Neural cell (in vitro differentiated cells): ENCODE measurements around the gene OTUD7B. TPM values are rescaled to one million over a fixed set of nuclear protein-coding genes. Genes with fewer than 3 reads are reported as not detected.

Experiments
- H2AFZ ChIP-seq: fragments of 200-600, 300-800 bp; sonication (generic), shearing (Covaris generic); 2 replicates; pipeline ENCODE4 v1.6.0; 2014; ENCODE audit warnings: low read depth, mild to moderate bottlenecking, antibody characterized with exemption, low read length, moderate library complexity
- H3F3A ChIP-seq: fragments of 200-600 bp; shearing (Covaris generic); 2 replicates; pipeline ENCODE4 v1.6.1; 2016; ENCODE audit warnings: mild to moderate bottlenecking, moderate library complexity, mixed read lengths, antibody characterized with exemption, low read length; ENCODE audit not compliant: insufficient read depth, poor library complexity, severe bottlenecking
- H3K27ac ChIP-seq: fragments of 200-600, 300-800 bp; sonication (generic), shearing (Covaris generic); 2 replicates; pipeline ENCODE4 v1.5.1; 2014; ENCODE audit warnings: mild to moderate bottlenecking, low read length, moderate library complexity
- H3K27me3 ChIP-seq: fragments of 300-800, 200-600 bp; sonication (generic), shearing (Covaris generic); 2 replicates; pipeline ENCODE4 v1.6.0; 2014; ENCODE audit warnings: mild to moderate bottlenecking, low read depth, low read length, moderate library complexity; ENCODE audit not compliant: insufficient read depth
- H3K36me3 ChIP-seq: fragments of 300-800, 200-600 bp; sonication (generic), shearing (Covaris generic); 2 replicates; pipeline ENCODE4 v1.5.1; 2014; ENCODE audit warnings: mild to moderate bottlenecking, antibody characterized with exemption, low read length, moderate library complexity; ENCODE audit not compliant: insufficient read depth
- H3K4me2 ChIP-seq: fragments of 300-800, 200-600 bp; sonication (generic), shearing (Covaris generic); 2 replicates; pipeline ENCODE4 v1.6.0; 2014; ENCODE audit warnings: mild to moderate bottlenecking, low read length
- H3K4me3 ChIP-seq: fragments of 300-800, 200-600 bp; sonication (generic), shearing (Covaris generic); 2 replicates; pipeline ENCODE4 v1.5.1; 2014; ENCODE audit warnings: mild to moderate bottlenecking, low read length, moderate library complexity
- H3K79me2 ChIP-seq: fragments of 200-600 bp; shearing (Covaris generic); replicated peaks from 2 replicates; pipeline ENCODE4 v1.6.0; 2014; ENCODE audit warnings: mild to moderate bottlenecking, low read length, moderate library complexity; ENCODE audit not compliant: insufficient read depth
- H3K9ac ChIP-seq: fragments of 300-800, 200-600 bp; sonication (generic), shearing (Covaris generic); 2 replicates; pipeline ENCODE4 v1.6.1; 2016; ENCODE audit warnings: mild to moderate bottlenecking, low read length, mixed read lengths
- H3K9me2 ChIP-seq: fragments of 200-600 bp; shearing (Covaris generic); 2 replicates; pipeline ENCODE4 v1.6.1; 2016; ENCODE audit warnings: mild to moderate bottlenecking, low read length, mixed read lengths; ENCODE audit not compliant: insufficient read depth
- H3K9me3 ChIP-seq: fragments of 200-600, 300-800 bp; sonication (generic), shearing (Covaris generic); 2 replicates; pipeline ENCODE4 v1.6.1; 2016; ENCODE audit warnings: mild to moderate bottlenecking, mixed run types, low read length, moderate library complexity, mixed read lengths
- H4K20me1 ChIP-seq: fragments of 200-600 bp; shearing (Covaris generic); 2 replicates; pipeline ENCODE4 v1.6.1; 2016; ENCODE audit warnings: mild to moderate bottlenecking, mixed run types; ENCODE audit not compliant: insufficient read depth
- EP300 ChIP-seq: fragments of 450-650 bp; conservative IDR thresholded peaks from 2 replicates; pipeline ENCODE4 v1.6.1; 2014; ENCODE audit warnings: antibody characterized with exemption, mild to moderate bottlenecking, moderate library complexity; ENCODE audit not compliant: poor library complexity, severe bottlenecking
- EZH2 ChIP-seq: fragments of 200-600, 300-800 bp; shearing (Covaris generic), sonication (generic); IDR thresholded peaks from 2 replicates; pipeline ENCODE4 v1.6.1; 2014; ENCODE audit warnings: antibody characterized with exemption, low read length, borderline replicate concordance, mild to moderate bottlenecking; ENCODE audit not compliant: insufficient read depth, poor library complexity, severe bottlenecking
- MXI1 ChIP-seq: fragments of 450-650 bp; conservative IDR thresholded peaks from 2 replicates; pipeline ENCODE4 v1.6.1; 2014; ENCODE audit warnings: antibody characterized with exemption, mild to moderate bottlenecking; ENCODE audit not compliant: poor library complexity, severe bottlenecking
- POLR2AphosphoS5 ChIP-seq: IDR thresholded peaks from 2 replicates; pipeline ENCODE4 v1.6.1; 2012
- RAD21 ChIP-seq: fragments of 450-650 bp; conservative IDR thresholded peaks from 2 replicates; pipeline ENCODE4 v1.6.1; 2014; ENCODE audit warnings: antibody characterized with exemption, mild to moderate bottlenecking, moderate library complexity
- SMC3 ChIP-seq: fragments of 450-650 bp; conservative IDR thresholded peaks from 2 replicates; pipeline ENCODE4 v1.6.1; 2014; ENCODE audit warnings: antibody characterized with exemption, mild to moderate bottlenecking, moderate library complexity; ENCODE audit not compliant: poor library complexity
- TAF1 ChIP-seq: IDR thresholded peaks from 2 replicates; pipeline ENCODE4 v1.6.1; 2012; ENCODE audit warnings: low read depth
- polyA plus RNA-seq: library from polyadenylated mRNA; depleted of rRNA; stranded (reverse); fragments of >200 nt; gene quantifications from 2 replicates; pipeline ENCODE4 v1.2.3, GENCODE V29; 2014
- TF ChIP-seq, protein P1 (sequence below): IDR thresholded peaks from 2 replicates; pipeline ENCODE4 v1.6.1; 2012; ENCODE audit warnings: borderline replicate concordance
- TF ChIP-seq, protein P2 (sequence below): fragments of 450-650 bp; IDR thresholded peaks from 2 replicates; pipeline ENCODE4 v1.5.1; 2014; ENCODE audit warnings: antibody characterized with exemption, mild to moderate bottlenecking, moderate library complexity; ENCODE audit not compliant: poor library complexity, severe bottlenecking

OTUD7B gene
- polyA plus RNA-seq, 1 donor from 2014 or later, result 2.1 TPM

DNA sequence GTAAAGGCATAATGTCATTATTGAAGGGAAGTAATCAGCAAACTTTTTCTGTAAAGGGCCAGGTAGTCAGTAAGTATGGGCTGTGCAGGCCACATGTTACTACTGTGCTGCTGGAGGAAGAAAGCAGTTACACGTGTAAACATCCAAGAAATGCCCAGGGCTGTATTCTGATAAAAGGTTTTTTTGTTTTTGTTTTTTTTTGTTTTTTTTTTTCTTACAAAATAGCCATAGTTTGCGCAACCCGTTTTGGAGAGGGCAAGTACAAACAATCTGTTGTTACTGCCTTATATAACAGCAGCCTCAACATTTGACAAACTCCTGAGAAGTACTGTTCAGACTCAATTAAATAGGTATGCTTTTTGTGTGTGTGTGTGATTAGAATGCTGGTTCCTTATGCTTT lies 47.2 kb downstream of the OTUD7B start:
- no peaks in the 10 kb centered on the region for H3F3A ChIP-seq
- H3K9me3 ChIP-seq, result no peaks in the 10 kb centered on the region
- no peak overlapping the region for H3K9ac ChIP-seq
- no peak for TF ChIP-seq MXI1
- no peak for TF ChIP-seq EZH2
- TF ChIP-seq, protein P1, sequence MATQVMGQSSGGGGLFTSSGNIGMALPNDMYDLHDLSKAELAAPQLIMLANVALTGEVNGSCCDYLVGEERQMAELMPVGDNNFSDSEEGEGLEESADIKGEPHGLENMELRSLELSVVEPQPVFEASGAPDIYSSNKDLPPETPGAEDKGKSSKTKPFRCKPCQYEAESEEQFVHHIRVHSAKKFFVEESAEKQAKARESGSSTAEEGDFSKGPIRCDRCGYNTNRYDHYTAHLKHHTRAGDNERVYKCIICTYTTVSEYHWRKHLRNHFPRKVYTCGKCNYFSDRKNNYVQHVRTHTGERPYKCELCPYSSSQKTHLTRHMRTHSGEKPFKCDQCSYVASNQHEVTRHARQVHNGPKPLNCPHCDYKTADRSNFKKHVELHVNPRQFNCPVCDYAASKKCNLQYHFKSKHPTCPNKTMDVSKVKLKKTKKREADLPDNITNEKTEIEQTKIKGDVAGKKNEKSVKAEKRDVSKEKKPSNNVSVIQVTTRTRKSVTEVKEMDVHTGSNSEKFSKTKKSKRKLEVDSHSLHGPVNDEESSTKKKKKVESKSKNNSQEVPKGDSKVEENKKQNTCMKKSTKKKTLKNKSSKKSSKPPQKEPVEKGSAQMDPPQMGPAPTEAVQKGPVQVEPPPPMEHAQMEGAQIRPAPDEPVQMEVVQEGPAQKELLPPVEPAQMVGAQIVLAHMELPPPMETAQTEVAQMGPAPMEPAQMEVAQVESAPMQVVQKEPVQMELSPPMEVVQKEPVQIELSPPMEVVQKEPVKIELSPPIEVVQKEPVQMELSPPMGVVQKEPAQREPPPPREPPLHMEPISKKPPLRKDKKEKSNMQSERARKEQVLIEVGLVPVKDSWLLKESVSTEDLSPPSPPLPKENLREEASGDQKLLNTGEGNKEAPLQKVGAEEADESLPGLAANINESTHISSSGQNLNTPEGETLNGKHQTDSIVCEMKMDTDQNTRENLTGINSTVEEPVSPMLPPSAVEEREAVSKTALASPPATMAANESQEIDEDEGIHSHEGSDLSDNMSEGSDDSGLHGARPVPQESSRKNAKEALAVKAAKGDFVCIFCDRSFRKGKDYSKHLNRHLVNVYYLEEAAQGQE, result no peak
- no peak for TF ChIP-seq POLR2AphosphoS5
- TF ChIP-seq SMC3, result no peak
- TF ChIP-seq EP300, result no peak
- TF ChIP-seq TAF1, result no peak
- TF ChIP-seq, protein P2, sequence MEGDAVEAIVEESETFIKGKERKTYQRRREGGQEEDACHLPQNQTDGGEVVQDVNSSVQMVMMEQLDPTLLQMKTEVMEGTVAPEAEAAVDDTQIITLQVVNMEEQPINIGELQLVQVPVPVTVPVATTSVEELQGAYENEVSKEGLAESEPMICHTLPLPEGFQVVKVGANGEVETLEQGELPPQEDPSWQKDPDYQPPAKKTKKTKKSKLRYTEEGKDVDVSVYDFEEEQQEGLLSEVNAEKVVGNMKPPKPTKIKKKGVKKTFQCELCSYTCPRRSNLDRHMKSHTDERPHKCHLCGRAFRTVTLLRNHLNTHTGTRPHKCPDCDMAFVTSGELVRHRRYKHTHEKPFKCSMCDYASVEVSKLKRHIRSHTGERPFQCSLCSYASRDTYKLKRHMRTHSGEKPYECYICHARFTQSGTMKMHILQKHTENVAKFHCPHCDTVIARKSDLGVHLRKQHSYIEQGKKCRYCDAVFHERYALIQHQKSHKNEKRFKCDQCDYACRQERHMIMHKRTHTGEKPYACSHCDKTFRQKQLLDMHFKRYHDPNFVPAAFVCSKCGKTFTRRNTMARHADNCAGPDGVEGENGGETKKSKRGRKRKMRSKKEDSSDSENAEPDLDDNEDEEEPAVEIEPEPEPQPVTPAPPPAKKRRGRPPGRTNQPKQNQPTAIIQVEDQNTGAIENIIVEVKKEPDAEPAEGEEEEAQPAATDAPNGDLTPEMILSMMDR, result no peak
- TF ChIP-seq RAD21, result no peak
- H3K79me2 ChIP-seq, result no peaks in the 10 kb centered on the region
- no peak overlapping the region for H3K27ac ChIP-seq
- H3K27me3 ChIP-seq, result no peaks in the 10 kb centered on the region
- H3K9me2 ChIP-seq, result no peaks in the 10 kb centered on the region
- H3K4me3 ChIP-seq, result no peak overlapping the region
- no peaks in the 10 kb centered on the region for H4K20me1 ChIP-seq
- no peak overlapping the region for H3K4me2 ChIP-seq
- H2AFZ ChIP-seq, result no peak overlapping the region
- no peaks in the 10 kb centered on the region for H3K36me3 ChIP-seq

DNA sequence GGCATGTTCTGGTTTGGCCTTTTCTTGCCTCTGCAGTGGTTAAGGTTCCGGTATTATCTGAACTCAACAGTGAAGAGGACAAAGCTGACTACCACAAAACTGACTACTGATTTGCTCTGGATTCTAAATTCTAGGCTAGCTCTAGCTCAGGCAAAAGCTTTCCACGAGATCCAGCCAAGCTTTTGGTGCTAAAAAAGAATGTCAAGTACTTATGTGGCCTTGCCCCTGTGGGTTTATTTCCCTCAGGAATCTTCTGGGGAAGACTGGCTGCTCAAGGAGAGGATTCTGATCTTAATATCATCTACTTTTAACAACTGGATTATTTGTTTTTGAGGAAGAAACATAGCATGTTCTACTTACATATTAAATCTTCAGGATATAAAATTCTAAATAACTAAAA lies 47.8 kb downstream of the OTUD7B start:
- TF ChIP-seq RAD21 (no peak), TAF1 (no peak), POLR2AphosphoS5 (no peak), EZH2 (no peak), MXI1 (no peak), SMC3 (no peak), EP300 (no peak)
- TF ChIP-seq, protein P1, result no peak
- TF ChIP-seq, protein P2, result no peak
- no peak overlapping the region for H3K9ac ChIP-seq
- H3K27ac ChIP-seq, result no peak overlapping the region

More for the DNA sequence above, 47.8 kb downstream of the OTUD7B start:
- Histone ChIP-seq H2AFZ (no peak overlapping the region), H3K9me3 (no peaks in the 10 kb centered on the region), H3K9me2 (no peaks in the 10 kb centered on the region), H3K4me2 (no peak overlapping the region), H3F3A (no peaks in the 10 kb centered on the region), H4K20me1 (no peaks in the 10 kb centered on the region), H3K79me2 (no peaks in the 10 kb centered on the region), H3K27me3 (no peaks in the 10 kb centered on the region), H3K4me3 (no peak overlapping the region), H3K36me3 (no peaks in the 10 kb centered on the region)
